Neural progenitor cell (in vitro differentiated cells): Measurements from ENCODE around the gene ANKDD1A.

ENCODE experiments used
- EZH2 ChIP-seq: fragments of 200-600 bp; sonication (generic); IDR thresholded peaks from 2 replicates; pipeline ENCODE4 v1.6.1; 2017; ENCODE audit warnings: antibody characterized with exemption, mild to moderate bottlenecking, moderate library complexity
- EZH2phosphoT487 ChIP-seq: fragments of 200-600 bp; sonication (generic); IDR thresholded peaks from 2 replicates; pipeline ENCODE4 v1.6.1; 2017; ENCODE audit warnings: antibody characterized with exemption
- TF ChIP-seq, protein P1 (sequence below): fragments of 200-600 bp; sonication (generic); IDR thresholded peaks from 2 replicates; pipeline ENCODE4 v1.5.1; 2017; ENCODE audit warnings: antibody characterized with exemption, mild to moderate bottlenecking

DNA sequence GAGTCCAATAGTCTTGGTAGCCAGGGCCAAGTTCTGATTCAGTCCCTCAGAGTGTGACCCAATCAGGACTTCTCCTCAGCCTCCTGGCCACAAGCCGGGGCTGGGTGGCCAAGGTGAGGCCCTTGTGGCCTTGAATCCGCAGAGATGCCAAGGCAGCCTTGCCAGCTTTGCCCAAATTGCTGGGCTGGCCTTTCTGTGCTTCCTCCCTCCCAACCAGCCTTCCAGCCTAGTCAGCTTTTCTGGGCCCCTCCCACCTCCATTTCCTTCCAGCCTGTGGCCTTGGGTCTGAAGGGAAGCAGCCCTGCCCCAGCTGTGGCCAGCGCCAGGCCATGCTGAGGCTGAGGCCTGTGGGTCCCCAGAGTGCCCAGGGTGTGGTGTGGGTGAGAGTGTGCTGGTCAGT lies 34.3 kb upstream of the ANKDD1A start:
- TF ChIP-seq, protein P1, sequence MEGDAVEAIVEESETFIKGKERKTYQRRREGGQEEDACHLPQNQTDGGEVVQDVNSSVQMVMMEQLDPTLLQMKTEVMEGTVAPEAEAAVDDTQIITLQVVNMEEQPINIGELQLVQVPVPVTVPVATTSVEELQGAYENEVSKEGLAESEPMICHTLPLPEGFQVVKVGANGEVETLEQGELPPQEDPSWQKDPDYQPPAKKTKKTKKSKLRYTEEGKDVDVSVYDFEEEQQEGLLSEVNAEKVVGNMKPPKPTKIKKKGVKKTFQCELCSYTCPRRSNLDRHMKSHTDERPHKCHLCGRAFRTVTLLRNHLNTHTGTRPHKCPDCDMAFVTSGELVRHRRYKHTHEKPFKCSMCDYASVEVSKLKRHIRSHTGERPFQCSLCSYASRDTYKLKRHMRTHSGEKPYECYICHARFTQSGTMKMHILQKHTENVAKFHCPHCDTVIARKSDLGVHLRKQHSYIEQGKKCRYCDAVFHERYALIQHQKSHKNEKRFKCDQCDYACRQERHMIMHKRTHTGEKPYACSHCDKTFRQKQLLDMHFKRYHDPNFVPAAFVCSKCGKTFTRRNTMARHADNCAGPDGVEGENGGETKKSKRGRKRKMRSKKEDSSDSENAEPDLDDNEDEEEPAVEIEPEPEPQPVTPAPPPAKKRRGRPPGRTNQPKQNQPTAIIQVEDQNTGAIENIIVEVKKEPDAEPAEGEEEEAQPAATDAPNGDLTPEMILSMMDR: no peak
- no peak for TF ChIP-seq EZH2
- TF ChIP-seq EZH2phosphoT487: no peak
